ENCODE results near the gene DDX23.

DNA sequence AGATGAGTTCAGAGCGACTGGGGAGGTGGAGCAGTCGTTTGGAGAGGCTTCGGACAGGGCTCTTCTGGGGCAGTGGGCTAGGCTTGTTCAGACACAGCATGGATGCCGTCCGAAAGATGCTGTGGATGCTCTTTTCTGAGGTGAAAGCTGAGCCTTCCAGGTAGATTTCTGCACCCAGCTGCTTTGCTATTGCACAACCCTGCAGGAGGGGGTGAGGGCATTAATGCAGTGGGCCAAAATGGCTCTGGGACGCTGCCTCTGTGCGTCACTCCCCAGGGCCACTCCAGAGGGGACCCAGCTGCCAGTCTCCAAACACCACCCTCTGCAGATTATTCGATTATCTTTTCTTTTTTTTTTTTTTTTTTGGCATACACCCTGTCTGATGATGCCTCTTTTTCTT lies 6.1 kb upstream of the DDX23 start:
- TF ChIP-seq POLR2A (IDR thresholded peaks at IDR 0.05; ENCODE audit: low read depth, low read length) (no peak), SMC3 (IDR thresholded peaks at IDR 0.05; ENCODE audit: low read depth, low read length) (no peak), MAZ (IDR thresholded peaks at IDR 0.05; ENCODE audit: borderline replicate concordance, low read depth, low read length) (no peak), MXI1 (IDR thresholded peaks at IDR 0.05; ENCODE audit: borderline replicate concordance, low read depth, low read length) (no peak), RAD21 (IDR thresholded peaks at IDR 0.05; ENCODE audit: low read length) (no peak), FOS (IDR thresholded peaks at IDR 0.05; ENCODE audit: low read depth, low read length) (no peak), USF2 (IDR thresholded peaks at IDR 0.05; ENCODE audit: low read depth, low read length) (no peak), RFX5 (IDR thresholded peaks at IDR 0.05; ENCODE audit: low read depth, low read length) (no peak), CHD1 (IDR thresholded peaks at IDR 0.05; ENCODE audit: low read depth, low read length) (no peak), NFE2L2 (IDR thresholded peaks at IDR 0.05; ENCODE audit: low read depth, low read length) (no peak), BHLHE40 (IDR thresholded peaks at IDR 0.05; ENCODE audit: low read depth, low read length) (no peak), CEBPB (IDR thresholded peaks at IDR 0.05; ENCODE audit: low read depth, low read length) (peak; percentile 45; the same call in 1 of the 2 replicates)
- TF ChIP-seq, protein P1, sequence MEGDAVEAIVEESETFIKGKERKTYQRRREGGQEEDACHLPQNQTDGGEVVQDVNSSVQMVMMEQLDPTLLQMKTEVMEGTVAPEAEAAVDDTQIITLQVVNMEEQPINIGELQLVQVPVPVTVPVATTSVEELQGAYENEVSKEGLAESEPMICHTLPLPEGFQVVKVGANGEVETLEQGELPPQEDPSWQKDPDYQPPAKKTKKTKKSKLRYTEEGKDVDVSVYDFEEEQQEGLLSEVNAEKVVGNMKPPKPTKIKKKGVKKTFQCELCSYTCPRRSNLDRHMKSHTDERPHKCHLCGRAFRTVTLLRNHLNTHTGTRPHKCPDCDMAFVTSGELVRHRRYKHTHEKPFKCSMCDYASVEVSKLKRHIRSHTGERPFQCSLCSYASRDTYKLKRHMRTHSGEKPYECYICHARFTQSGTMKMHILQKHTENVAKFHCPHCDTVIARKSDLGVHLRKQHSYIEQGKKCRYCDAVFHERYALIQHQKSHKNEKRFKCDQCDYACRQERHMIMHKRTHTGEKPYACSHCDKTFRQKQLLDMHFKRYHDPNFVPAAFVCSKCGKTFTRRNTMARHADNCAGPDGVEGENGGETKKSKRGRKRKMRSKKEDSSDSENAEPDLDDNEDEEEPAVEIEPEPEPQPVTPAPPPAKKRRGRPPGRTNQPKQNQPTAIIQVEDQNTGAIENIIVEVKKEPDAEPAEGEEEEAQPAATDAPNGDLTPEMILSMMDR (conservative IDR thresholded peaks at IDR 0.05; ENCODE audit: low read depth, low read length): no peak
- TF ChIP-seq, protein P2, sequence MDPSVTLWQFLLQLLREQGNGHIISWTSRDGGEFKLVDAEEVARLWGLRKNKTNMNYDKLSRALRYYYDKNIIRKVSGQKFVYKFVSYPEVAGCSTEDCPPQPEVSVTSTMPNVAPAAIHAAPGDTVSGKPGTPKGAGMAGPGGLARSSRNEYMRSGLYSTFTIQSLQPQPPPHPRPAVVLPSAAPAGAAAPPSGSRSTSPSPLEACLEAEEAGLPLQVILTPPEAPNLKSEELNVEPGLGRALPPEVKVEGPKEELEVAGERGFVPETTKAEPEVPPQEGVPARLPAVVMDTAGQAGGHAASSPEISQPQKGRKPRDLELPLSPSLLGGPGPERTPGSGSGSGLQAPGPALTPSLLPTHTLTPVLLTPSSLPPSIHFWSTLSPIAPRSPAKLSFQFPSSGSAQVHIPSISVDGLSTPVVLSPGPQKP (IDR thresholded peaks at IDR 0.05; ENCODE audit: borderline replicate concordance, low read depth, low read length): no peak
